HEK293 (cell line): Measurements from ENCODE around the gene GGA1.

Experiments
- CTCF ChIP-seq: fragments of 450-650 bp; formaldehyde crosslinking; IDR thresholded peaks from 2 replicates; pipeline ENCODE4 v1.5.1; 2016; ENCODE audit warnings: missing biosample characterization, missing genetic modification characterization
- YY1 ChIP-seq: fragments of 450-650 bp; formaldehyde crosslinking; IDR thresholded peaks from 2 replicates; pipeline ENCODE4 v1.5.1; 2018; ENCODE audit warnings: missing biosample characterization, missing genetic modification characterization
- ZBTB17 ChIP-seq: fragments of 450-650 bp; formaldehyde crosslinking; IDR thresholded peaks from 2 replicates; pipeline ENCODE4 v1.5.1; 2016; ENCODE audit warnings: missing biosample characterization, missing genetic modification characterization
- ZNF274 ChIP-seq, 2 experiments: fragments of 200-500 bp in 1 of 2; fragments of 450-650 bp in 1 of 2; sonication (Bioruptor generic) in 1 of 2; formaldehyde crosslinking in 1 of 2; IDR thresholded peaks; 2 replicates each; pipeline versions ENCODE4 v1.5.1 to v1.6.1; 2014 to 2016; ENCODE audit warnings: borderline replicate concordance in 1 of 2, inconsistent platforms in 1 of 2, low read length in 1 of 2, missing biosample characterization in 1 of 2, missing genetic modification characterization in 1 of 2
- ZNF341 ChIP-seq: fragments of 450-650 bp; formaldehyde crosslinking; IDR thresholded peaks from 2 replicates; pipeline ENCODE4; 2016; ENCODE audit warnings: low read depth, missing biosample characterization, missing genetic modification characterization
- ZNF776 ChIP-seq: fragments of 450-650 bp; formaldehyde crosslinking; IDR thresholded peaks from 2 replicates; pipeline ENCODE4 v1.5.0; 2017; ENCODE audit warnings: missing biosample characterization, missing genetic modification characterization, borderline replicate concordance

GRCh38 chr22:37658133-37659065 is 49.8 kb downstream of the GGA1 start, which contains the start of gene PDXP:
- TF ChIP-seq YY1 (tag by site-specific recombination) (no peak), ZNF274 (IDR thresholded peaks at IDR 0.05; ENCODE audit: low read length) (no peak), ZNF274 (tag by site-specific recombination; IDR thresholded peaks at IDR 0.05; ENCODE audit: borderline replicate concordance) (no peak), ZNF341 (tag by site-specific recombination) (no peak), ZBTB17 (no peak), CTCF (no peak), ZNF776 (tag by site-specific recombination) (no peak)
